GM13977 (cell line): Measurements from ENCODE around the gene CPSF4L.

Experiments
- DNase-seq: peaks from one replicate; pipeline ENCODE4 v3.0.0; 2012; ENCODE audit warnings: low spot score
- CTCF ChIP-seq: IDR thresholded peaks from 2 replicates; pipeline ENCODE4 v1.5.1; 2012; ENCODE audit warnings: mild to moderate bottlenecking, control low read depth; ENCODE audit not compliant: insufficient read depth; ENCODE audit errors: extremely low read depth, missing control alignments
- in situ Hi-C: fragments of 300-500 bp; cut with MboI; formaldehyde crosslinking; loops from one replicate; pipeline ENCODE4 v1.12.0; 2022; ENCODE audit warnings: low sequenced_read_pairs, low pct_unique_long_range_greater_than_20kb, mixed read lengths, inconsistent platforms; ENCODE audit not compliant: unreplicated experiment

CPSF4L gene

GRCh38 chr17:73199751-73200317 is 61.8 kb downstream of the CPSF4L start:
- in situ Hi-C loops = loop anchor here (25.0 kb wide), 2 partner anchors 463 to 638 kb away; no protein-coding TSS in a partner anchor
- DNase-seq = no peak
- TF ChIP-seq CTCF = no peak

GRCh38 chr17:73198930-73199260 is 62.8 kb downstream of the CPSF4L start:
- no peak for DNase-seq
- TF ChIP-seq CTCF = no peak
- in situ Hi-C loops = loop anchor here (25.0 kb wide), 2 partner anchors 462 to 637 kb away; no protein-coding TSS in a partner anchor
